LNCaP clone FGC (cell line): Measurements from ENCODE around the gene LDB3.

Experiments used
- DNase-seq: peaks from one replicate; pipeline ENCODE4 v3.0.0-alpha.2; 2011; ENCODE audit warnings: low read depth
- H3K4me3 ChIP-seq: 2 replicates; pipeline ENCODE4 v1.5.1; 2011; ENCODE audit warnings: mild to moderate bottlenecking, low read depth, low read length, control low read depth
- TF ChIP-seq, protein P1 (sequence below): IDR thresholded peaks from 2 replicates; pipeline ENCODE4 v1.5.1; 2012; ENCODE audit warnings: mild to moderate bottlenecking; ENCODE audit not compliant: control insufficient read depth, insufficient read depth; ENCODE audit errors: extremely low read depth

LDB3 gene

DNA sequence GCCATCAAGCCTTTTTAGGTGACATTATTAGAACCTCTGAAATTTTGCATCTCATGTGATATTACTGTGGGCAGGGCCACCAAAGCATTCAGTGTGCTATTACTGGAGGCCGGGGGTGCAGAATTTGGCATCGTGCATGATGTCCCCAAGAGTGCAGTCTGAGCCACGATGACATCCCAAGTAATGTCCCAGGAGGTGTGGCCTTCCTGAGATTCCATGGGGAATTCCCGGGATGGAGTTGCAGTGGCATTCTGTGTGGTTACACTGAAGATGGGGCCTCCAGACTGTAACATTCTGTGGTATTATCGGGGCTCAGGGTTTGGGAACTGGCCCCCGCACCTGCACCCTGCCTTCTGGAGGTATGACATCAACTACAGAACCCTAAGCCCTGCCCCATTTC lies 9.1 kb downstream of the LDB3 start:
- H3K4me3 ChIP-seq, result no peak overlapping the region
- TF ChIP-seq, protein P1, sequence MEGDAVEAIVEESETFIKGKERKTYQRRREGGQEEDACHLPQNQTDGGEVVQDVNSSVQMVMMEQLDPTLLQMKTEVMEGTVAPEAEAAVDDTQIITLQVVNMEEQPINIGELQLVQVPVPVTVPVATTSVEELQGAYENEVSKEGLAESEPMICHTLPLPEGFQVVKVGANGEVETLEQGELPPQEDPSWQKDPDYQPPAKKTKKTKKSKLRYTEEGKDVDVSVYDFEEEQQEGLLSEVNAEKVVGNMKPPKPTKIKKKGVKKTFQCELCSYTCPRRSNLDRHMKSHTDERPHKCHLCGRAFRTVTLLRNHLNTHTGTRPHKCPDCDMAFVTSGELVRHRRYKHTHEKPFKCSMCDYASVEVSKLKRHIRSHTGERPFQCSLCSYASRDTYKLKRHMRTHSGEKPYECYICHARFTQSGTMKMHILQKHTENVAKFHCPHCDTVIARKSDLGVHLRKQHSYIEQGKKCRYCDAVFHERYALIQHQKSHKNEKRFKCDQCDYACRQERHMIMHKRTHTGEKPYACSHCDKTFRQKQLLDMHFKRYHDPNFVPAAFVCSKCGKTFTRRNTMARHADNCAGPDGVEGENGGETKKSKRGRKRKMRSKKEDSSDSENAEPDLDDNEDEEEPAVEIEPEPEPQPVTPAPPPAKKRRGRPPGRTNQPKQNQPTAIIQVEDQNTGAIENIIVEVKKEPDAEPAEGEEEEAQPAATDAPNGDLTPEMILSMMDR, result no peak
- no peak for DNase-seq

- DNase-seq, result no peak
- H3K4me3 ChIP-seq, result no peak overlapping the region
- TF ChIP-seq, protein P1, result no peak
These were observed 10.9 kb downstream of the LDB3 start for GRCh38 chr10:86678999-86679792.

- no peak overlapping the region for H3K4me3 ChIP-seq
- no peak for DNase-seq
- TF ChIP-seq, protein P1, result no peak
These were observed 12.7 kb downstream of the LDB3 start for GRCh38 chr10:86681047-86681446.

GRCh38 chr10:86681722-86682386 lies 13.5 kb downstream of the LDB3 start:
- H3K4me3 ChIP-seq, result no peak overlapping the region
- DNase-seq, result no peak
- TF ChIP-seq, protein P1, result no peak

- no peak for DNase-seq
- H3K4me3 ChIP-seq, result no peak overlapping the region
These were observed 14.4 kb downstream of the LDB3 start for GRCh38 chr10:86682675-86683074.

DNA sequence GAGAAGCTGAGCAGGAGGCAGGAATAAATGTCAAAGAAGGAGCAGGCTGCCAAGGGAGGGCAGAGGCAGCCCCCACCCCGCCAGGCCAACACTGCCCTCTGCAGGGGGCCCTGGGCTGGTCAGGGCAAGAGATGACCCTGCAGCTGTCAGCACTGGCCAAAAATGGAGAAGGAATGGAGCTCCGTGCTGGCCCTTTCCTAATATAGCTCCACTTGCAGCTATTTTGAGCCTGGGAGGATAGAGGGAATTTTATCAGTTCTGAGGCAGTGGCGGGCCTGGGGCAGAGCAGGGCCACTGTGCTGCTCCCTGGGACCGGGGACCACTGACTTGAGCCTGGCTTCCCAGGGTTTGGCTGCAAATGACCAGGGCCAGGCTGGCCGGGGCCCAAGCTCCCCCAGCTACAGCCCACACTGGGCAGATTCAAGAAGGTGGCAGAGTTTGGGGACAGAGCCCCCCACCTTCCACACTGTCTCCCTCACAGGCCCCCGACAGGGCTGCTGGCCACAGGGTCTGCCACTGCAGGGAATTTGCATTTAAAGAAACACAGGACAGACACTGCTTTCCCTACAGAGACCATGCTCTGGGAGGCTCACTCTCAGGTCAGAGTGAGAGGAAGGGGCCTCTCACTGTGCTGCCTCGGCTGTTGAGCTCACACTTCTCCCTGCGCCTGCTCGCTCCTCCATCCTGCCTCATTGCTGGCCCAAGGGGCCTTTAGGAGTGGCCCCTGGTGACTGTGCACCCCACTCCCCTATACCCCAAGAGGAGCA lies 16.2 kb downstream of the LDB3 start:
- no peak for DNase-seq
- H3K4me3 ChIP-seq, result no peak overlapping the region
- TF ChIP-seq, protein P1, result peak; percentile 19

More at GRCh38 chr10:86682675-86683074, 14.4 kb downstream of the LDB3 start:
- TF ChIP-seq, protein P1, result no peak
